Activated T-cell treated with anti-CD3 and anti-CD28 coated beads for 1 hour (primary cell): ENCODE results near the gene ADGRL3.
"Not testable (repeated sequence)": the region's sequence is repeated elsewhere in the genome, so short reads cannot be mapped to it uniquely, and the experiment has no call there.

ENCODE experiments used
- DNase-seq: peaks from one replicate; pipeline ENCODE4 v3.0.0-alpha.2; 2020; ENCODE audit warnings: low read depth

The ADGRL3 gene

GRCh38 chr4:61820136-61820535 is 620.0 kb downstream of the ADGRL3 start:
- DNase-seq: no peak

GRCh38 chr4:61824454-61824853 is 624.3 kb downstream of the ADGRL3 start:
- no peak for DNase-seq

GRCh38 chr4:61827907-61828391 is 627.8 kb downstream of the ADGRL3 start:
- no peak for DNase-seq

- DNase-seq: no peak
These were observed 628.8 kb downstream of the ADGRL3 start for GRCh38 chr4:61828960-61829359.

- DNase-seq: no peak
These were observed 631.9 kb downstream of the ADGRL3 start for GRCh38 chr4:61831987-61832386.

- DNase-seq: no peak
These were observed 637.3 kb downstream of the ADGRL3 start for GRCh38 chr4:61837395-61837794.

- DNase-seq: no peak
These were observed 637.9 kb downstream of the ADGRL3 start for GRCh38 chr4:61838072-61838471.

- DNase-seq: no peak
These were observed 641.6 kb downstream of the ADGRL3 start for GRCh38 chr4:61841714-61842113.

- no peak for DNase-seq
These were observed 651.0 kb downstream of the ADGRL3 start for GRCh38 chr4:61851126-61851525.

- DNase-seq: not testable (repeated sequence)
These were observed 652.0 kb downstream of the ADGRL3 start for GRCh38 chr4:61852105-61852504.

- no peak for DNase-seq
These were observed 652.9 kb downstream of the ADGRL3 start for GRCh38 chr4:61853041-61853440.

- DNase-seq: no peak
These were observed 660.2 kb downstream of the ADGRL3 start for GRCh38 chr4:61860376-61860775.

GRCh38 chr4:61864286-61864685 is 664.2 kb downstream of the ADGRL3 start:
- no peak for DNase-seq

- DNase-seq: no peak
These were observed 666.4 kb downstream of the ADGRL3 start for GRCh38 chr4:61866378-61867030.

GRCh38 chr4:61872983-61873382 is 672.9 kb downstream of the ADGRL3 start:
- DNase-seq: no peak

GRCh38 chr4:61877266-61877665 is 677.1 kb downstream of the ADGRL3 start:
- no peak for DNase-seq

- no peak for DNase-seq
These were observed 677.8 kb downstream of the ADGRL3 start for GRCh38 chr4:61877893-61878292.

- no peak for DNase-seq
These were observed 682.3 kb downstream of the ADGRL3 start for GRCh38 chr4:61882381-61882780.

- no peak for DNase-seq
These were observed 686.0 kb downstream of the ADGRL3 start for GRCh38 chr4:61886131-61886530.

GRCh38 chr4:61889117-61889516 is 689.0 kb downstream of the ADGRL3 start:
- DNase-seq: no peak

GRCh38 chr4:61890321-61890720 is 690.2 kb downstream of the ADGRL3 start:
- DNase-seq: no peak

GRCh38 chr4:61891953-61892352 is 691.8 kb downstream of the ADGRL3 start:
- DNase-seq: no peak

GRCh38 chr4:61896634-61897033 is 696.5 kb downstream of the ADGRL3 start:
- no peak for DNase-seq

GRCh38 chr4:61909031-61909430 is 708.9 kb downstream of the ADGRL3 start:
- no peak for DNase-seq
